ENCODE measurements around the gene TTBK2. TPM values are rescaled to one million over a fixed set of nuclear protein-coding genes. Genes with fewer than 3 reads are reported as not detected.

Gene TTBK2
- total RNA-seq, 1 experiment from 2014 or later: 10.6 TPM

DNA sequence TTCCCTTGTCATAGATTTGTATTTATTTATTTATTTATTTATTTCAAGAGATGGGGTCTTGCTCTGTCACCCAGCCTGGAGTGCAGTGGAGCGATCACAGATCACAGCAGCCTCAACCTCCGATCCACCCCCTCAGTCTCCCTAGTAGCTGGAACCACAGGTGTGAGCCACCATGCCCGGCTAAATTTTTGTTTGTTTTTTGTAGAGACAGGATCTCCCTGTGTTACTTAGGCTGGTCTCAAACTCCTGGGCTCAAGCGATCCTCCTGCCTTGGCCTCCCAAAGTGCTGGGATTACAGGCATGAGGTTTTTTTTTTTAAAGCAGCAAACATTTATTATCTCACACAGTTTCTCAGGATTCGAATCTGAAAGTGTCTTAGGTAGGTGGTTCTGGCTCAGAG, 2.5 kb downstream of the TTBK2 start:
- Histone ChIP-seq H4K5ac (ENCODE audit: insufficient read length, low read depth, low read length) (no peak overlapping the region), H4K8ac (replicated peaks; ENCODE audit: insufficient read length, low read depth, low read length) (no peak overlapping the region), H3K9me3 (ENCODE audit: control insufficient read depth, low read depth, low read length) (no peaks in the 10 kb centered on the region), H3K23me2 (ENCODE audit: insufficient read length, low read depth, low read length, poor library complexity, severe bottlenecking) (peaks cover 4% of the 10 kb centered on the region), H4K91ac (ENCODE audit: insufficient read length, low read depth, low read length) (no peak overlapping the region), H3K56ac (ENCODE audit: insufficient read length, low read depth, low read length) (no peak overlapping the region), H3T11ph (ENCODE audit: low read length) (no peak overlapping the region), H2AK5ac (ENCODE audit: insufficient read length, low read length) (no peak overlapping the region), H2BK15ac (ENCODE audit: low read depth, low read length) (no peak overlapping the region), H3K23ac (ENCODE audit: insufficient read length, low read depth, low read length) (no peak overlapping the region), H3K18ac (ENCODE audit: insufficient read length, low read depth, low read length) (no peak overlapping the region), H3K79me1 (ENCODE audit: insufficient read depth, low read depth, low read length, poor library complexity, severe bottlenecking) (peaks cover 3% of the 10 kb centered on the region), H3K14ac (ENCODE audit: insufficient read depth, low read length) (no peak overlapping the region), H3K27ac (ENCODE audit: insufficient read length, low read depth, low read length) (no peak overlapping the region), H4K20me1 (ENCODE audit: control insufficient read depth, insufficient read depth, insufficient read length) (no peaks in the 10 kb centered on the region), H2BK5ac (ENCODE audit: insufficient read length, low read length) (no peak overlapping the region), H3K4ac (ENCODE audit: low read depth, low read length) (no peak overlapping the region), H3K4me2 (ENCODE audit: insufficient read depth, insufficient read length, low read length) (no peak overlapping the region), H2BK12ac (ENCODE audit: insufficient read length, low read depth, low read length) (no peak overlapping the region), H3K79me2 (ENCODE audit: insufficient read depth, low read length) (peaks cover 2% of the 10 kb centered on the region; the same call in 1 of the 2 replicates), H2BK120ac (ENCODE audit: low read depth, low read length, poor library complexity, severe bottlenecking) (no peak overlapping the region), H3K4me1 (ENCODE audit: insufficient read depth, low read length) (no peaks in the 10 kb centered on the region), H2AFZ (ENCODE audit: low read length) (no peak overlapping the region), H3K27me3 (ENCODE audit: insufficient read depth, low read length) (no peaks in the 10 kb centered on the region), H2BK20ac (ENCODE audit: low read depth, low read length, poor library complexity, severe bottlenecking) (no peak overlapping the region), H3K9ac (ENCODE audit: extremely low read depth, insufficient read length, low read length) (no peak overlapping the region)
- no peaks in the 10 kb centered on the region for H3K36me3 Mint-ChIP-seq (ENCODE audit: insufficient read depth in 1 of 3, low read depth in 3 of 3)
- H3K4me3 Mint-ChIP-seq: no peak overlapping the region
- no CpG with 5 or more reads among the region's 5 CpGs for WGBS (ENCODE audit: extremely low coverage, insufficient read length, low lambda C conversion rate)
- peaks cover 12% of the 10 kb centered on the region for H3K27me3 Mint-ChIP-seq (ENCODE audit: low read depth)
- H3K27ac Mint-ChIP-seq: no peak overlapping the region
- no peaks in the 10 kb centered on the region for H3K9me3 Mint-ChIP-seq
- TF ChIP-seq, protein P1, sequence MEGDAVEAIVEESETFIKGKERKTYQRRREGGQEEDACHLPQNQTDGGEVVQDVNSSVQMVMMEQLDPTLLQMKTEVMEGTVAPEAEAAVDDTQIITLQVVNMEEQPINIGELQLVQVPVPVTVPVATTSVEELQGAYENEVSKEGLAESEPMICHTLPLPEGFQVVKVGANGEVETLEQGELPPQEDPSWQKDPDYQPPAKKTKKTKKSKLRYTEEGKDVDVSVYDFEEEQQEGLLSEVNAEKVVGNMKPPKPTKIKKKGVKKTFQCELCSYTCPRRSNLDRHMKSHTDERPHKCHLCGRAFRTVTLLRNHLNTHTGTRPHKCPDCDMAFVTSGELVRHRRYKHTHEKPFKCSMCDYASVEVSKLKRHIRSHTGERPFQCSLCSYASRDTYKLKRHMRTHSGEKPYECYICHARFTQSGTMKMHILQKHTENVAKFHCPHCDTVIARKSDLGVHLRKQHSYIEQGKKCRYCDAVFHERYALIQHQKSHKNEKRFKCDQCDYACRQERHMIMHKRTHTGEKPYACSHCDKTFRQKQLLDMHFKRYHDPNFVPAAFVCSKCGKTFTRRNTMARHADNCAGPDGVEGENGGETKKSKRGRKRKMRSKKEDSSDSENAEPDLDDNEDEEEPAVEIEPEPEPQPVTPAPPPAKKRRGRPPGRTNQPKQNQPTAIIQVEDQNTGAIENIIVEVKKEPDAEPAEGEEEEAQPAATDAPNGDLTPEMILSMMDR (conservative IDR thresholded peaks at IDR 0.05): no peak
- DNase-seq: no peak
- H3K4me1 Mint-ChIP-seq: peaks cover 14 to 19% of the 10 kb centered on the region in 2 experiments

Measured in H9 (cell line).